ENCODE data around the gene AGAP3.

- TF ChIP-seq, protein P1, sequence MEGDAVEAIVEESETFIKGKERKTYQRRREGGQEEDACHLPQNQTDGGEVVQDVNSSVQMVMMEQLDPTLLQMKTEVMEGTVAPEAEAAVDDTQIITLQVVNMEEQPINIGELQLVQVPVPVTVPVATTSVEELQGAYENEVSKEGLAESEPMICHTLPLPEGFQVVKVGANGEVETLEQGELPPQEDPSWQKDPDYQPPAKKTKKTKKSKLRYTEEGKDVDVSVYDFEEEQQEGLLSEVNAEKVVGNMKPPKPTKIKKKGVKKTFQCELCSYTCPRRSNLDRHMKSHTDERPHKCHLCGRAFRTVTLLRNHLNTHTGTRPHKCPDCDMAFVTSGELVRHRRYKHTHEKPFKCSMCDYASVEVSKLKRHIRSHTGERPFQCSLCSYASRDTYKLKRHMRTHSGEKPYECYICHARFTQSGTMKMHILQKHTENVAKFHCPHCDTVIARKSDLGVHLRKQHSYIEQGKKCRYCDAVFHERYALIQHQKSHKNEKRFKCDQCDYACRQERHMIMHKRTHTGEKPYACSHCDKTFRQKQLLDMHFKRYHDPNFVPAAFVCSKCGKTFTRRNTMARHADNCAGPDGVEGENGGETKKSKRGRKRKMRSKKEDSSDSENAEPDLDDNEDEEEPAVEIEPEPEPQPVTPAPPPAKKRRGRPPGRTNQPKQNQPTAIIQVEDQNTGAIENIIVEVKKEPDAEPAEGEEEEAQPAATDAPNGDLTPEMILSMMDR (IDR thresholded peaks at IDR 0.05), result no peak
- no peak for TF ChIP-seq EZH2 (IDR thresholded peaks at IDR 0.05; ENCODE audit: borderline replicate concordance, insufficient read depth, low read depth, low read length, poor library complexity, severe bottlenecking)
These were observed 33.2 kb upstream of the AGAP3 start for GRCh38 chr7:151053096-151053495.
